GM10248 (cell line): Measurements from ENCODE around the gene TEX29.

Experiments
- CTCF ChIA-PET: fragments of 300-600 bp; sonication (Branson Sonifier 250); formaldehyde crosslinking; extraction: SDS; loops from one replicate; lab custom pipeline; 2021; ENCODE audit warnings: antibody characterized with exemption; lab: Yijun Ruan, JAX
- POLR2A ChIA-PET: fragments of 350-650 bp; sonication (Branson Sonifier 250); formaldehyde crosslinking; extraction: SDS; loops from one replicate; lab custom pipeline; 2020; ENCODE audit warnings: antibody characterized with exemption; lab: Yijun Ruan, JAX
- DNase-seq: peaks from one replicate; pipeline ENCODE4 v3.0.0; 2012; ENCODE audit errors: extremely low spot score
- TF ChIP-seq, protein P1 (sequence below): IDR thresholded peaks from 2 replicates; pipeline ENCODE4 v1.5.1; 2012; ENCODE audit warnings: mild to moderate bottlenecking, low read depth; ENCODE audit errors: extremely low read depth, missing control alignments, control extremely low read depth

Gene TEX29

DNA sequence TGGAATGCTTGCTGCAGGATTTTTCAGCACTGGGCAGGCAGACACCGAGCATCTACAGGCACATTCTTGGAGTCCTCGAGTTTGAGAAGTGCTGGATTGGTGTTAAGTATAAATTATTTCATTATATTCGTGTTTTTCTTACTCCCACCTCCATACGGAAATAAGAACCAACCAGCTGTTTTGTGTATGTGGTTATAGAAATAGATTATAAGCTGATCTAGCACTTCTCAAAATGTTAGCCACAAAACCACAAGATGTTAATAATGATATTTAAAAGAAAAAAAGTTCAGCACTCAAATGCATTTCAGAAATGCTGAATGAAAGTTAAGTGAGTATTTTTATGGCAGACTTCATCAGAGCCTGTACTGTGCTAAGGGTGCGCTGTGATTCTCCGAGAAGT is 24.0 kb upstream of the TEX29 start:
- TF ChIP-seq, protein P1, sequence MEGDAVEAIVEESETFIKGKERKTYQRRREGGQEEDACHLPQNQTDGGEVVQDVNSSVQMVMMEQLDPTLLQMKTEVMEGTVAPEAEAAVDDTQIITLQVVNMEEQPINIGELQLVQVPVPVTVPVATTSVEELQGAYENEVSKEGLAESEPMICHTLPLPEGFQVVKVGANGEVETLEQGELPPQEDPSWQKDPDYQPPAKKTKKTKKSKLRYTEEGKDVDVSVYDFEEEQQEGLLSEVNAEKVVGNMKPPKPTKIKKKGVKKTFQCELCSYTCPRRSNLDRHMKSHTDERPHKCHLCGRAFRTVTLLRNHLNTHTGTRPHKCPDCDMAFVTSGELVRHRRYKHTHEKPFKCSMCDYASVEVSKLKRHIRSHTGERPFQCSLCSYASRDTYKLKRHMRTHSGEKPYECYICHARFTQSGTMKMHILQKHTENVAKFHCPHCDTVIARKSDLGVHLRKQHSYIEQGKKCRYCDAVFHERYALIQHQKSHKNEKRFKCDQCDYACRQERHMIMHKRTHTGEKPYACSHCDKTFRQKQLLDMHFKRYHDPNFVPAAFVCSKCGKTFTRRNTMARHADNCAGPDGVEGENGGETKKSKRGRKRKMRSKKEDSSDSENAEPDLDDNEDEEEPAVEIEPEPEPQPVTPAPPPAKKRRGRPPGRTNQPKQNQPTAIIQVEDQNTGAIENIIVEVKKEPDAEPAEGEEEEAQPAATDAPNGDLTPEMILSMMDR, result no peak
- ChIA-PET CTCF (no interaction called here), POLR2A (no interaction called here)
- DNase-seq, result no peak

DNA sequence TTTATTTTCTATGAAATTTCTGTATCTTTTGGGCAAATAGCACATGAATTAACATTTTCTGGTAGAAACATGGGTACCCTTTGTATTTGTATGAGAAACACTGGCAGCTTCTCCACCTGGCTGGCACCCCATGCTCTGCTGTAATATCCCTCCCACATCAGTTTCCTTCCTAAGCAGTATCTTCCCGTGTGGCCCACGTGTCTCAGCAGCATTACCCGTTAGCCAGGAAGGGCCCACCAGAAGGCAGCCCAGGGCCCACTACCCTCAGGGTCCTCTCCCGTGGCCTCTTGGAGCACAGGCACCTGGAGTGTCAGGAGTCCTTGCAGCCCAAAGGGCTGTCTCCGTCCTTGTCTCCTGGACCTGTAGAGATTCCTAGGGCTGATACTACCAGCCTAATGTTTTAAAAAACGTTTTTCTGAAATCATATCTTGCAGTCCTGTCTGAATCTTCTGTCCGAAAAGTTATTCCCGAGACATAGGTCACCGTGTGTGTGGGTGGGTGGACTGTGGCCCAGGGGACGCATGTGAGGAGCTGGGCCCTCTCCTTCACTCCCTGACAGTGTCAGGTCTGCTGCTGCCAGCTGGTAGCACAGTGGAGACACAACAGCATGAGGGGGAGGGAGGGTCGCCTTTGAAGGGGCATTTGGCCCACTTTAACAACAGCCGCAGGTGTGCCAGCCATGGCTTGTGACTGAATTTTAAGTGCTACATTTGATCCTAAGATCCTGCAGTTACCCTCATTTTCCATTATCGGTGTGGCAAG is 22.0 kb upstream of the TEX29 start:
- TF ChIP-seq, protein P1, result no peak
- ChIA-PET POLR2A (interaction anchor here (0.7 kb wide), 1 partner anchor 13 kb away, joined by 3 read pairs; no protein-coding TSS in a partner anchor), CTCF (interaction anchor here (1.3 kb wide), 1 partner anchor 20 kb away, joined by 3 read pairs; no protein-coding TSS in a partner anchor)
- no peak for DNase-seq

DNA sequence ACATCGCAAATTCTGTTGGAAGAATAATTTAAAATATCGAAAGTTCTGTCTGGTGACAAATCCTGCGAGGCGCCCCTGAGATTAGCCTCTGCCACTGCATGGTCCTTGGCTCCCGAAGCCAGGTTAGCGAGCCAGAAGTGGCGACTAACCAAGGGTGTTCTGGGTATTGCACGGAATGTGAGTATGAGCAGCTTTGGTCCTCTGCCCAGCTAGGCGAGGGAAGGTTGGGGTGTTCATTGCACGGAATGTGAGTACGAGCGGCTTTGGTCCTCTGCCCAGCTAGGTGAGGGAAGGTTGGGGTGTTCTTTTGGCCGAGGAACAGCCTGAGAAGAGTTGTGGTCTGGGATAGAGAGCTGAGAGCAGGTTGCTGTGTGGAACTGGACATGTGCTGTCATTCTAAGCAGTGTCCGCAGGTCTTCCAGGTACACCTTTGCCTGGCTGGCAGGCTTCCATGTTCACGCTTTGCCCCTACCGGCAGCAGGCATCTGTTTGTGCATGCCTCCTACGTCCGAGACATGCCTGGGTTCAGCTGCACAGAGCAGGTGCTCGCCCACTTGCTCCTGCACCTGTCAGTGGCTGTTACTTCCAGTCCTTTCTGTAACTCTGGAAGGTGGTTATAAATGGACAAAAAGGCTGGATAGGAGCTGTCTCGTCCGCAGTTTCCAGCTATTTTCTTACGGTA is 18.3 kb upstream of the TEX29 start:
- DNase-seq, result no peak
- TF ChIP-seq, protein P1, result no peak
- ChIA-PET CTCF (interaction anchor here (1.4 kb wide), 1 partner anchor 235 kb away, joined by 3 read pairs; no protein-coding TSS in a partner anchor), POLR2A (no interaction called here)

DNA sequence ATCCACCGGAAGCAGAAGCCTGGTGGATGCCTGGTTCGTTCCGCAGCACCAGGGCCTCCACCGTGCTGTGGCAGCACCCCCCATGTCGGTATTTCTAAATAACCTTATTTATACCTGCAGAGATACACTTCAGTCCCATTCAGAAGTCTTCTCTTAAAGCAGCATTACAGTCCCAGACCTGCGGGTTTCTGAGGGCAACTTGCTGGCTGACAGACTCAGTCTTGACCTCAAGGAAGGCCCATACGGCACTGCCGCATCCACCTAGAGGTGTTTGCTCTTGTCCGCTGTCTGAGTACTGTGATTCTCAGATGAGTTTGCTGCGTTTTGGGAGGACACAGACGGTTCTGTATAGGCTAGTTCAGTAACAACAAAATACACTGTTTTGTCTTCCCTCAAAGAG is 16.9 kb upstream of the TEX29 start:
- no peak for DNase-seq
- POLR2A ChIA-PET, result no interaction called here
- CTCF ChIA-PET, result interaction anchor here (1.4 kb wide), 1 partner anchor 236 kb away, joined by 3 read pairs; no protein-coding TSS in a partner anchor

DNA sequence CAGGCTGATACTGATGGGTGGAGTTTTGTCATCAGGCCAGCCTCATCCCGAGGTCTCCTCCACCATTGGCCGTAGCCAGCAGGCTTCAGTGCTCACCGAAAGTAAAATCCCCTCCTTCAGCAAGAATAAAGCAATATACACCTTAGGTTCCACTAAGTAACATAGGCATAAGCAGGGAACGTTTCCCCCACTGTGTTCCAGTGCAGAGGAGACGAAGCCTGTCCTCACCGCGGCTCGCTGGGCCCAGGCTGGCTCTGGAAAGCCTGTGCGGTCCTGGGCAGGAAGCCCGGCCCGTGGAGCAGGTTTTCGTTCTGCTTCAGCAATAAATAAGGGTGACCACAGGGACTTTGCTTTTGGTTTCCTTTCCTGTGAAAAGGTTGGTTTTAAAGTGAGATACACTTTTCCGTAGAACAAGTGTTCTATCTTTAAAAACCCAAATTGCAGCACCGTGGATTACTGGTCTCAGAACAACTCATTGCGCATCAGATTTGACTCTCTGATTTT is 16.3 kb upstream of the TEX29 start:
- POLR2A ChIA-PET, result no interaction called here
- peak; percentile 57 for DNase-seq
- TF ChIP-seq, protein P1, result no peak
- CTCF ChIA-PET, result no interaction called here

More for the DNA sequence above, 16.9 kb upstream of the TEX29 start:
- TF ChIP-seq, protein P1, result no peak

DNA sequence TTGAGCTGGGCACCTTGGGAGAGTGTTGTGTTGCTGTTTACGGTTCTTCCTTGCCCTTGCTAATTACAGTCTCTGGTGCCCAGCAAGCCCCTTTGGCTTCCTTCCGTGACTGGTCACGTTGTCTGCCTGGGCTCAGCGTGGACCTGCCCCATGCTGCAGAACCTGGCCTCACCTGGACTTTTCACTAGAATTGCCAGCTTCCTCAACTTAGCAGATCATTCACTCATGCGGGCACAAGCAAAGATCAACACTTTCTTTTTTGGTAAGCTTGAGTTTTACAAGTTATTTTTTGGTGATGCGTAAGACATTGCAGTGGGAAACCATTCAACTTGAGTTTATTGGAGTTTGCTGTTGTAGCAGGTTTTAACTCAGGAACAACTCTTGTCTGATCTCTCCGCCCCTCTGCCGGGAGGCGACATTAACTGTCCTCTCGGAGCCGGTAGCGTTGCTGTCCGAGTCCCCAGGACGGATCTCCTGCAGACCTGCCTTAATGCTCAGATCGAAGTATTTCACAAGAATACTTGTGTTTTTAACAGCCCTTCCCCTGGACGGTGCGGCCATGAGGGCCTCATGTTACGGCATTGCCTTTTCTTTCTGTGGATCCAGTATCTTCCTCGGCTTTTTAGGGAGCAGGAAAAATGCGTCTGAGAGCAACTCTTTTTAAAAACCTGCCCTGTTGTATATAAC is 15.7 kb upstream of the TEX29 start:
- ChIA-PET CTCF (interaction anchor here (1.3 kb wide), 1 partner anchor 27 kb away, joined by 3 read pairs; no protein-coding TSS in a partner anchor), POLR2A (interaction anchor here (0.6 kb wide), 1 partner anchor 1269 kb away, joined by 3 read pairs; no protein-coding TSS in a partner anchor)
- no peak for DNase-seq
- TF ChIP-seq, protein P1, result no peak
